Nephron (organoid): ENCODE data around the gene RREB1.

Source experiments
- H3K27ac Mint-ChIP-seq, 3 experiments: 2 replicates each; pipeline ENCODE4 v1.8.0; 2020; ENCODE audit warnings: mixed read lengths in 3 of 3, mild to moderate bottlenecking in 2 of 3, moderate library complexity in 1 of 3
- H3K27me3 Mint-ChIP-seq: 2 replicates; pipeline ENCODE4 v1.8.0; 2021; ENCODE audit warnings: low read depth, mild to moderate bottlenecking, moderate library complexity, mixed read lengths
- H3K36me3 Mint-ChIP-seq: 2 replicates; pipeline ENCODE4 v1.8.0; 2020; ENCODE audit warnings: low read depth, mixed read lengths
- H3K4me1 Mint-ChIP-seq: 2 replicates; pipeline ENCODE4 v1.8.0; 2020; ENCODE audit warnings: mixed read lengths
- H3K4me3 Mint-ChIP-seq, 3 experiments: 2 replicates each; pipeline ENCODE4 v1.8.0; 2020; ENCODE audit warnings: mild to moderate bottlenecking in 3 of 3, mixed read lengths in 3 of 3, moderate library complexity in 2 of 3
- H3K9me3 Mint-ChIP-seq: 2 replicates; pipeline ENCODE4 v1.8.0; 2020; ENCODE audit warnings: mixed read lengths
- CTCF ChIP-seq, 3 experiments: fragments of 200-600 bp; sonication (generic); IDR thresholded peaks; one replicate each; pipeline ENCODE4 v1.5.0; 2021; ENCODE audit warnings: antibody characterized with exemption in 3 of 3; ENCODE audit not compliant: unreplicated experiment in 3 of 3

Gene RREB1

DNA sequence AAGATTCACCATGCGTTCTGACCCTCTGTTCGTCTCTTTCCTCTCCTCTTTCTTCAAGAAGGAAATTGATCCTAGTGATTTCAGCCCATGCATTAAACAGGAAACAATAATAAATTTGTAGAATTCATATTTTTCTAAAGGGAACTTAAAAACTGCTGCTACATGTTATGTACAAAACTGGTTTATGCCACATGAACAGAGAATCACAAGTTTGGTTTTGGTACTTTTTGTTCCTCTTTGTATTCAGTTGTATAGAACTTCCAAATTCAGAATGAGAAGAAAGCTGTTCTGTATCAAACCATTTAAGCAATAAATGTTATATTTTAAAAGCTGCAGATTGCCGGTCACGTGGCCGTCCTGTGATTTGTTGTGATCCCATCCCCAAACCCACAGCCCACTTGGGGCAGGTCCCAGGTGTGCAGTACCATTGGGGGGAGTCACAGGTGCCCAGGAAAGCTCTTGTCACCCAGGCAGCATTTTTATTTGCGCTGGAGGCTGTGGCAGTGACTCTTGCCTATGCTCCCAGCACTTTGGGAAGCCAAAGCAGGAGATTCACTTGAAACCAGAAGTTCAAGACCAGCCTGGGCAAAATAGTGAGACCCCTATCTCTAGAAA is 144.0 kb downstream of the RREB1 start:
- Mint-ChIP-seq H3K27ac (no peak overlapping the region), H3K9me3 (no peaks in the 10 kb centered on the region), H3K36me3 (peaks cover 24% of the 10 kb centered on the region), H3K4me3 (no peak overlapping the region), H3K4me1 (peaks cover 14% of the 10 kb centered on the region), H3K27me3 (peaks cover 3% of the 10 kb centered on the region)
- TF ChIP-seq CTCF (IDR thresholded peaks at IDR 0.05; ENCODE audit: unreplicated experiment in 3 of 3), result no peak

- H3K4me1 Mint-ChIP-seq, result peaks cover 14% of the 10 kb centered on the region
- H3K4me3 Mint-ChIP-seq, result no peak overlapping the region
- peaks cover 25% of the 10 kb centered on the region for H3K36me3 Mint-ChIP-seq
- no peak for TF ChIP-seq CTCF (IDR thresholded peaks at IDR 0.05; ENCODE audit: unreplicated experiment in 3 of 3)
- no peak overlapping the region for H3K27ac Mint-ChIP-seq
- peaks cover 3% of the 10 kb centered on the region for H3K27me3 Mint-ChIP-seq
- H3K9me3 Mint-ChIP-seq, result no peaks in the 10 kb centered on the region
Observed at GRCh38 chr6:7252390-7252789, 144.6 kb downstream of the RREB1 start.

- no peaks in the 10 kb centered on the region for H3K9me3 Mint-ChIP-seq
- peaks cover 25% of the 10 kb centered on the region for H3K4me1 Mint-ChIP-seq
- TF ChIP-seq CTCF (IDR thresholded peaks at IDR 0.05; ENCODE audit: unreplicated experiment in 3 of 3), result no peak
- H3K4me3 Mint-ChIP-seq, result no peak overlapping the region
- peak overlapping the region; percentile 43 to 82 (median 55) for H3K27ac Mint-ChIP-seq
- H3K27me3 Mint-ChIP-seq, result peaks cover 3% of the 10 kb centered on the region
- H3K36me3 Mint-ChIP-seq, result peaks cover 8% of the 10 kb centered on the region
Observed at GRCh38 chr6:7254980-7255835, 147.4 kb downstream of the RREB1 start.

GRCh38 chr6:7255918-7256317 is 148.2 kb downstream of the RREB1 start:
- H3K4me1 Mint-ChIP-seq, result peaks cover 32% of the 10 kb centered on the region
- no peak overlapping the region for H3K27ac Mint-ChIP-seq
- peaks cover 3% of the 10 kb centered on the region for H3K27me3 Mint-ChIP-seq
- peaks cover 4% of the 10 kb centered on the region for H3K36me3 Mint-ChIP-seq
- no peak overlapping the region for H3K4me3 Mint-ChIP-seq
- no peaks in the 10 kb centered on the region for H3K9me3 Mint-ChIP-seq
- TF ChIP-seq CTCF (IDR thresholded peaks at IDR 0.05; ENCODE audit: unreplicated experiment in 3 of 3), result no peak

- Mint-ChIP-seq H3K36me3 (peaks cover 4% of the 10 kb centered on the region), H3K4me3 (no peak overlapping the region), H3K9me3 (no peaks in the 10 kb centered on the region), H3K27ac (no peak overlapping the region), H3K27me3 (peaks cover 8% of the 10 kb centered on the region), H3K4me1 (peaks cover 38% of the 10 kb centered on the region)
- no peak for TF ChIP-seq CTCF (IDR thresholded peaks at IDR 0.05; ENCODE audit: unreplicated experiment in 3 of 3)
Observed at GRCh38 chr6:7256785-7257184, 149.0 kb downstream of the RREB1 start.
